Breast epithelium (tissue), 4 donors: Measurements from ENCODE around the gene NTNG1. TPM values are rescaled to one million over a fixed set of nuclear protein-coding genes. Genes with fewer than 3 reads are reported as not detected.
A peak's percentile ranks its signal among the peaks of the same experiment; 100 is the strongest.

Experiments used
- DNase-seq, 2 donors: peaks; one replicate each; pipeline ENCODE4 v3.0.0-alpha.2; 2019; ENCODE audit warnings: low spot score in 2 of 2
- H3K27ac ChIP-seq, 2 donors: fragments of 200-600 bp; sonication (generic) in 1 of 2; one replicate each; pipeline ENCODE4 v1.5.1; 2016 to 2019; ENCODE audit warnings: mild to moderate bottlenecking in 1 of 2
- H3K27me3 ChIP-seq, 2 donors: fragments of 200-600 bp; sonication (generic) in 1 of 2; one replicate each; pipeline versions ENCODE4 v1.5.1 to v1.6.0; 2017 to 2019; ENCODE audit warnings: control low read depth in 1 of 2, mild to moderate bottlenecking in 1 of 2
- H3K36me3 ChIP-seq: fragments of 200-600 bp; one replicate; pipeline ENCODE4 v1.5.1; 2019
- H3K4me1 ChIP-seq, 2 donors: fragments of 200-600 bp; sonication (generic); one replicate each; pipeline ENCODE4 v1.5.1; 2016 to 2019; ENCODE audit warnings: control low read depth in 1 of 2
- H3K4me3 ChIP-seq, 3 donors: fragments of 200-600 bp; sonication (generic); 1 replicate in 2 of 3; 2 replicates in 1 of 3; pipeline ENCODE4 v1.5.1; 2016 to 2019; ENCODE audit warnings: mild to moderate bottlenecking in 3 of 3, moderate library complexity in 2 of 3
- H3K9me3 ChIP-seq, 2 donors: fragments of 200-600 bp; sonication (generic) in 1 of 2; one replicate each; pipeline ENCODE4 v1.5.1; 2016 to 2019; ENCODE audit warnings: control low read depth in 1 of 2
- POLR2A ChIP-seq: fragments of 450-650 bp; IDR thresholded peaks from one replicate; pipeline ENCODE4 v1.6.1; 2016; ENCODE audit warnings: antibody characterized with exemption, mild to moderate bottlenecking, moderate library complexity
- POLR2AphosphoS5 ChIP-seq, 3 donors: sonication (generic); formaldehyde crosslinking; IDR thresholded peaks; one replicate each; pipeline ENCODE4 v1.6.1; 2017; ENCODE audit warnings: antibody characterized with exemption in 3 of 3
- intact Hi-C: fragments of 100-400 bp; cut with DNase I; formaldehyde crosslinking; loops from one replicate; pipeline ENCODE4 v1.15.1; 2023; ENCODE audit warnings: low total_unique reads
- total RNA-seq, 3 donors: library from RNA; depleted of rRNA; stranded (reverse); fragments of >200 nt; gene quantifications; one replicate each; pipeline ENCODE4 v1.1.0, GENCODE V29; 2016
- TF ChIP-seq, protein P1 (sequence below), 3 donors: fragments of 450-650 bp; IDR thresholded peaks; one replicate each; pipeline ENCODE4 v1.5.1; 2016 to 2017; ENCODE audit warnings: antibody characterized with exemption in 3 of 3, mild to moderate bottlenecking in 3 of 3, moderate library complexity in 3 of 3

The NTNG1 gene
- total RNA-seq, 3 donors from 2014 or later, result 0.32 to 5.7 (median 0.98) TPM

DNA sequence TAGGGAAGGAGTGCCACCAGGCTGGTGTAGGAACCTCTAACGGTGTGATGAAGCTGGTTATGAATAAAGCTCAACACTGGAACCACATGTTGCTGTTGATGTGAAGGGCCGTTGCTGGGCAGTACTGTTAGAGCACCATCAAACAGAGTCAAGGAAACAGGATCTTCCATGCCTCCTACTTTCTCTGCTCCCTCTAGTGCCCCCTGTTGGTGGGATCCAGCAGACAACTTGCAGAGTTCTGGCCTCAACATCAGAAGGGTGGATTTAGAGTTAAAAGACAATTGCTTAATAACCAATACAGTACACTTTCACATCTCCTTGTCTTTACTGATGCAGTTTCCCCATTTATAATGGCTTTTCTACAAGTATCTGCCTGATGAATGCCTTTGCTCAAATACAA is 336.4 kb downstream of the NTNG1 start:
- Histone ChIP-seq H3K36me3 (no peaks in the 10 kb centered on the region), H3K27me3 (no peaks in the 10 kb centered on the region), H3K4me1 (no peaks in the 10 kb centered on the region), H3K9me3 (no peaks in the 10 kb centered on the region), H3K4me3 (no peak overlapping the region), H3K27ac (no peak overlapping the region)
- intact Hi-C loops, result no loop called here
- TF ChIP-seq, protein P1, sequence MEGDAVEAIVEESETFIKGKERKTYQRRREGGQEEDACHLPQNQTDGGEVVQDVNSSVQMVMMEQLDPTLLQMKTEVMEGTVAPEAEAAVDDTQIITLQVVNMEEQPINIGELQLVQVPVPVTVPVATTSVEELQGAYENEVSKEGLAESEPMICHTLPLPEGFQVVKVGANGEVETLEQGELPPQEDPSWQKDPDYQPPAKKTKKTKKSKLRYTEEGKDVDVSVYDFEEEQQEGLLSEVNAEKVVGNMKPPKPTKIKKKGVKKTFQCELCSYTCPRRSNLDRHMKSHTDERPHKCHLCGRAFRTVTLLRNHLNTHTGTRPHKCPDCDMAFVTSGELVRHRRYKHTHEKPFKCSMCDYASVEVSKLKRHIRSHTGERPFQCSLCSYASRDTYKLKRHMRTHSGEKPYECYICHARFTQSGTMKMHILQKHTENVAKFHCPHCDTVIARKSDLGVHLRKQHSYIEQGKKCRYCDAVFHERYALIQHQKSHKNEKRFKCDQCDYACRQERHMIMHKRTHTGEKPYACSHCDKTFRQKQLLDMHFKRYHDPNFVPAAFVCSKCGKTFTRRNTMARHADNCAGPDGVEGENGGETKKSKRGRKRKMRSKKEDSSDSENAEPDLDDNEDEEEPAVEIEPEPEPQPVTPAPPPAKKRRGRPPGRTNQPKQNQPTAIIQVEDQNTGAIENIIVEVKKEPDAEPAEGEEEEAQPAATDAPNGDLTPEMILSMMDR (IDR thresholded peaks at IDR 0.05), result no peak
- TF ChIP-seq POLR2A (no peak), POLR2AphosphoS5 (IDR thresholded peaks at IDR 0.05) (no peak)
- DNase-seq, result no peak

DNA sequence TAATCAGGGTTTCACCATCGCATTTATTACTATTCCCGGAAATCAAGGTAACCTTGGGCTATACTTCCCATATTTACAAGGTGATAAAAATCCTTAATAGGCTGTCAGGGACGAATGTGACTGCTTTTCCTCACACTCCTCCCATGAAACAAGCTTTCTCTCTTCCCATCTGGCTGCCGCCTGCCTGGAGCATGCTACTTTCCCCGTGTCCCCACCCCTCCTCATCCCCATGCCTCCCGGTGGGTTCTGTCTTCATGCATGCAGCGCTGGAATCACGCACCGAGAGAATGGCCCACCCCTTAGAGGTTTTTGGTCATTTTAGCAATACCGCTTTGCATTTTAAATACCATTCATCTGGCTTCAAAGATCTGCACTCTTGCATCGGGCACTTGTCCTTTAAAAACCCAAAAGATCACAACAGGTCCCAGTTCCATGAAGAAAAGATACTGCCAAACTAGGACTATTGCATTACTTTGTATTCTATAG is 339.1 kb downstream of the NTNG1 start:
- Histone ChIP-seq H3K27ac (no peak overlapping the region), H3K4me3 (no peak overlapping the region), H3K27me3 (no peaks in the 10 kb centered on the region), H3K36me3 (no peaks in the 10 kb centered on the region), H3K4me1 (no peaks in the 10 kb centered on the region), H3K9me3 (no peaks in the 10 kb centered on the region)
- TF ChIP-seq POLR2AphosphoS5 (IDR thresholded peaks at IDR 0.05) (no peak), POLR2A (no peak)
- TF ChIP-seq, protein P1 (IDR thresholded peaks at IDR 0.05), result no peak
- no peak for DNase-seq
- intact Hi-C loops, result no loop called here

- intact Hi-C loops, result no loop called here
- no peaks in the 10 kb centered on the region for H3K4me1 ChIP-seq
- no peaks in the 10 kb centered on the region for H3K36me3 ChIP-seq
- TF ChIP-seq, protein P1 (IDR thresholded peaks at IDR 0.05), result no peak
- TF ChIP-seq POLR2A (no peak), POLR2AphosphoS5 (IDR thresholded peaks at IDR 0.05) (no peak)
- H3K27me3 ChIP-seq, result no peaks in the 10 kb centered on the region
- H3K4me3 ChIP-seq, result peak overlapping the region in 2 of 3 donors; percentile 7 to 57
- DNase-seq, result no peak
- no peak overlapping the region for H3K27ac ChIP-seq
- no peaks in the 10 kb centered on the region for H3K9me3 ChIP-seq
These were observed 339.9 kb downstream of the NTNG1 start for GRCh38 chr1:107480548-107481415.

DNA sequence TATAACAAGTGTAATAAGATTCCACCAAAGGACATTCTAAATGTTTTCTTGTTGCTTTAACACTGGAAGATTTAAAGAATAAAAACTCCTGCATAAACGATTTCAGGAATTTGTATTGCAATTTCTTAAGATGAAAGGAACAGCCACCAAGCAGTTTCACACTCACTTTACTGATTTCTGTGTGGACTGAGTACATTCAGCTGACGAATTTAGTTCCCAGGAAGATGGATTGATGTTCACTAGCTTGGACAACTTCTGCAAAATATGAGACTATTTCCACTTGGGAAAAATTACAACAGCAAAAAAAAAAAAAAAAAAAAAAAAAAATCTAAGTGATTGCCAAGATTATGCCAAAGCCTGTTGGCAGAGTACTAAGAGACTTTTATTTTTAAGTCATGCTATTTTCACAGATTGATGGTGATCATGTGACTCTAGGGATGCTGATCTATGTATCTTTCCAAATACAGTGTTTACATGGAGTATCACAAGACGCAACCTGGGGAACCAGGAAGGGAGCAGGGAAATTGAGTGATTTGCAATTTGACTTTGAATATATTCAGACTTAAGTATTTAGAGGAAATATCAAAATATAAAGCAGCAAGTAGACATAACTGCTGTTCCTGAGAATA is 341.0 kb downstream of the NTNG1 start:
- Histone ChIP-seq H3K27ac (no peak overlapping the region), H3K4me3 (no peak overlapping the region), H3K36me3 (no peaks in the 10 kb centered on the region), H3K27me3 (no peaks in the 10 kb centered on the region), H3K9me3 (no peaks in the 10 kb centered on the region), H3K4me1 (no peaks in the 10 kb centered on the region)
- TF ChIP-seq, protein P1 (IDR thresholded peaks at IDR 0.05), result no peak
- TF ChIP-seq POLR2A, result no peak
- no peak for TF ChIP-seq POLR2AphosphoS5 (IDR thresholded peaks at IDR 0.05)
- DNase-seq, result no peak
- intact Hi-C loops, result no loop called here

- no peak for TF ChIP-seq POLR2AphosphoS5 (IDR thresholded peaks at IDR 0.05)
- TF ChIP-seq, protein P1 (IDR thresholded peaks at IDR 0.05), result no peak
- TF ChIP-seq POLR2A, result no peak
- no peaks in the 10 kb centered on the region for H3K27me3 ChIP-seq
- no peak for DNase-seq
These were observed 343.1 kb downstream of the NTNG1 start for GRCh38 chr1:107483949-107484348.

More at GRCh38 chr1:107483949-107484348, 343.1 kb downstream of the NTNG1 start:
- no peaks in the 10 kb centered on the region for H3K36me3 ChIP-seq
- intact Hi-C loops, result no loop called here
- H3K4me3 ChIP-seq, result no peak overlapping the region
- no peaks in the 10 kb centered on the region for H3K4me1 ChIP-seq
- no peaks in the 10 kb centered on the region for H3K9me3 ChIP-seq
- H3K27ac ChIP-seq, result no peak overlapping the region
